ENCODE data around the gene DDX39B.

DNA sequence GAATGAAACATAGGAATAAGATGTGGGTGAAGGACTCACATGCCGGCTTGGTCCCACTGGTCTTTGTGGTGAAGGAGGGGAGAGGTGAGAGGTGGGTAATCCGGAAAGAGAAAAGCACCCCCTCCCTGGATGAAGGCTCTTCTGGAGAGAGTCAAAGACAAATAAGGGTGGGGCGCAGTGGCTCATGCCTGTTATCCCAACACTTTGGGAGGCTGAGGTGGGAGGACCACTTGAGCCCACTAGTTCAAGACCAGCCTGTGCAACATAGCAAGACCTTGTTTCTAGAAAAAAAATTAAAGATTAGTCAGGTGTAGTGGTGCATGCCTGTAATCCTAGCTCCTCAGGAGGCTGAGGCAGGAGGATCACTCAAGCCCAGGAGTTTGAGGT is 37.3 kb upstream of the DDX39B start:
- TF ChIP-seq, protein P1, sequence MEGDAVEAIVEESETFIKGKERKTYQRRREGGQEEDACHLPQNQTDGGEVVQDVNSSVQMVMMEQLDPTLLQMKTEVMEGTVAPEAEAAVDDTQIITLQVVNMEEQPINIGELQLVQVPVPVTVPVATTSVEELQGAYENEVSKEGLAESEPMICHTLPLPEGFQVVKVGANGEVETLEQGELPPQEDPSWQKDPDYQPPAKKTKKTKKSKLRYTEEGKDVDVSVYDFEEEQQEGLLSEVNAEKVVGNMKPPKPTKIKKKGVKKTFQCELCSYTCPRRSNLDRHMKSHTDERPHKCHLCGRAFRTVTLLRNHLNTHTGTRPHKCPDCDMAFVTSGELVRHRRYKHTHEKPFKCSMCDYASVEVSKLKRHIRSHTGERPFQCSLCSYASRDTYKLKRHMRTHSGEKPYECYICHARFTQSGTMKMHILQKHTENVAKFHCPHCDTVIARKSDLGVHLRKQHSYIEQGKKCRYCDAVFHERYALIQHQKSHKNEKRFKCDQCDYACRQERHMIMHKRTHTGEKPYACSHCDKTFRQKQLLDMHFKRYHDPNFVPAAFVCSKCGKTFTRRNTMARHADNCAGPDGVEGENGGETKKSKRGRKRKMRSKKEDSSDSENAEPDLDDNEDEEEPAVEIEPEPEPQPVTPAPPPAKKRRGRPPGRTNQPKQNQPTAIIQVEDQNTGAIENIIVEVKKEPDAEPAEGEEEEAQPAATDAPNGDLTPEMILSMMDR (IDR thresholded peaks at IDR 0.05): no peak
- no peak for TF ChIP-seq ZFX (IDR thresholded peaks at IDR 0.05; ENCODE audit: borderline replicate concordance)
